Endothelial cell of umbilical vein (primary cell): Measurements from ENCODE around the gene FAM124B. TPM values are rescaled to one million over a fixed set of nuclear protein-coding genes. Genes with fewer than 3 reads are reported as not detected.

Experiments
- BruUV-seq: library from RNA; stranded (reverse); fragments of 400-500 nt; replicated peaks from 2 replicates; lab custom pipeline; 2021; lab: Mats Ljungman, UMichigan
- CTCF ChIA-PET: fragments of 300-600, 350-600 bp; sonication (Branson Sonifier 250); formaldehyde crosslinking; loops from one replicate; lab custom pipeline; 2021; ENCODE audit warnings: antibody characterized with exemption, inconsistent platforms; lab: Charles Lee
- POLR2A ChIA-PET: fragments of 300-600, 350-600 bp; sonication (Branson Sonifier 250); formaldehyde crosslinking; loops from one replicate; lab custom pipeline; 2021; ENCODE audit warnings: antibody characterized with exemption, inconsistent platforms; lab: Charles Lee
- DNase-seq: peaks from one replicate; pipeline ENCODE4 v3.0.0-alpha.2; 2011; ENCODE audit warnings: low read depth, low spot score
- FAIRE-seq: peaks from 2 replicates; lab custom pipeline; 2011; peaks lifted over from hg19 to GRCh38; lab: Jason Lieb, UNC
- H2AFZ ChIP-seq: 2 replicates; pipeline ENCODE4 v1.6.0; 2012; ENCODE audit warnings: low read depth, low read length, control low read depth, inconsistent platforms
- H3K27ac ChIP-seq: 2 replicates; pipeline ENCODE4 v1.5.1; 2011; ENCODE audit warnings: low read depth, mild to moderate bottlenecking, control low read depth, low read length, moderate library complexity; ENCODE audit not compliant: insufficient read depth
- H3K27me3 ChIP-seq, 2 experiments: 2 replicates each; pipeline versions ENCODE4 v1.6.0 to v1.6.1; 2011; ENCODE audit warnings: low read length in 2 of 2, mixed read lengths in 1 of 2; ENCODE audit not compliant: control insufficient read depth in 2 of 2, insufficient read depth in 2 of 2
- H3K36me3 ChIP-seq, 2 experiments: 2 replicates in 1 of 2; 3 replicates in 1 of 2; pipeline ENCODE4 v1.5.1; 2011; ENCODE audit warnings: low read length in 2 of 2, mild to moderate bottlenecking in 1 of 2, moderate library complexity in 1 of 2; ENCODE audit not compliant: control insufficient read depth in 2 of 2, insufficient read depth in 2 of 2; ENCODE audit errors: extremely low read depth in 1 of 2
- H3K4me1 ChIP-seq: 3 replicates; pipeline ENCODE4 v1.5.1; 2011; ENCODE audit warnings: mild to moderate bottlenecking, low read length; ENCODE audit not compliant: control insufficient read depth, insufficient read depth; ENCODE audit errors: extremely low read depth
- H3K4me2 ChIP-seq: 2 replicates; pipeline ENCODE4 v1.6.1; 2011; ENCODE audit warnings: low read length, control low read depth, mixed read lengths; ENCODE audit not compliant: insufficient read depth
- H3K4me3 ChIP-seq, 3 experiments: fragments of 200-600 bp in 1 of 3; sonication (generic), shearing (Covaris generic) in 1 of 3; replicated peaks in 1 of 3; 2 replicates each; pipeline ENCODE4 v1.5.1; 2011 to 2016; ENCODE audit warnings: control low read depth in 3 of 3, low read length in 3 of 3, mild to moderate bottlenecking in 2 of 3, inconsistent platforms in 1 of 3, low read depth in 1 of 3, moderate library complexity in 1 of 3; ENCODE audit not compliant: insufficient read depth in 1 of 3
- H3K79me2 ChIP-seq: 2 replicates; pipeline ENCODE4 v1.6.0; 2012; ENCODE audit warnings: low read length, inconsistent platforms; ENCODE audit not compliant: control insufficient read depth, insufficient read depth
- H3K9ac ChIP-seq: replicated peaks from 2 replicates; pipeline ENCODE3; 2011; ENCODE audit warnings: low read length, control low read depth; ENCODE audit not compliant: insufficient read depth; ENCODE audit errors: extremely low read depth
- H3K9me1 ChIP-seq: replicated peaks from 3 replicates; pipeline ENCODE4 v1.6.0; 2011; ENCODE audit warnings: mild to moderate bottlenecking, low read length; ENCODE audit not compliant: control insufficient read depth, insufficient read depth; ENCODE audit errors: extremely low read depth
- H3K9me3 ChIP-seq: replicated peaks from 2 replicates; pipeline ENCODE4 v1.5.1; 2012; ENCODE audit warnings: low read length, inconsistent platforms; ENCODE audit not compliant: control insufficient read depth, insufficient read depth
- H4K20me1 ChIP-seq: replicated peaks from 2 replicates; pipeline ENCODE3; 2011; ENCODE audit warnings: mild to moderate bottlenecking, low read length; ENCODE audit not compliant: control insufficient read depth, insufficient read depth; ENCODE audit errors: extremely low read depth
- EZH2 ChIP-seq: IDR thresholded peaks from 2 replicates; pipeline ENCODE4 v1.6.1; 2012; ENCODE audit warnings: borderline replicate concordance, low read depth, mild to moderate bottlenecking, moderate library complexity, low read length, inconsistent platforms; ENCODE audit not compliant: severe bottlenecking
- FOS ChIP-seq: IDR thresholded peaks from 2 replicates; pipeline ENCODE4 v1.6.1; 2011; ENCODE audit warnings: mild to moderate bottlenecking, low read length, moderate library complexity, borderline replicate concordance; ENCODE audit not compliant: insufficient read depth
- GATA2 ChIP-seq: IDR thresholded peaks from 2 replicates; pipeline ENCODE4 v1.7.0; 2011; ENCODE audit warnings: low read depth, mild to moderate bottlenecking, moderate library complexity, mixed read lengths, low read length; ENCODE audit not compliant: insufficient read length, insufficient read depth
- JUN ChIP-seq: IDR thresholded peaks from 2 replicates; pipeline ENCODE4 v1.6.1; 2011; ENCODE audit warnings: borderline replicate concordance, low read depth; ENCODE audit not compliant: insufficient read length, insufficient read depth
- MYC ChIP-seq: IDR thresholded peaks from one replicate; pipeline ENCODE4 v1.6.1; 2011; ENCODE audit warnings: mild to moderate bottlenecking, low read depth, low read length
- POLR2A ChIP-seq: IDR thresholded peaks from 2 replicates; pipeline ENCODE4 v1.6.1; 2012; ENCODE audit warnings: low read depth, mild to moderate bottlenecking, control low read depth, low read length
- POLR2AphosphoS5 ChIP-seq: IDR thresholded peaks from 2 replicates; pipeline ENCODE4 v1.6.1; 2012; ENCODE audit warnings: low read depth, mild to moderate bottlenecking, control low read depth, low read length, moderate library complexity; ENCODE audit not compliant: insufficient read depth
- dilution Hi-C: fragments of 300-500 bp; cut with MboI; formaldehyde crosslinking; loops from one replicate; pipeline ENCODE4 v1.15.0; 2019; ENCODE audit warnings: low sequenced_read_pairs; ENCODE audit not compliant: extremely low pct_ligation_motif_present
- intact Hi-C: fragments of 100-400 bp; cut with micrococcal nuclease; formaldehyde crosslinking; loops from one replicate; pipeline ENCODE4 v1.10.0; 2022
- polyA plus RNA-seq, 4 experiments: library from polyadenylated mRNA; depleted of rRNA in 3 of 4; stranded (reverse) in 3 of 4; unstranded in 1 of 4; fragments of >200 nt; gene quantifications; 2 replicates each; pipeline versions ENCODE4 v1.2.1 to v1.2.3, GENCODE V29; 2011 to 2012; ENCODE audit warnings: missing spikeins in 1 of 4
- total RNA-seq: library from RNA; stranded (reverse); gene quantifications from 2 replicates; pipeline ENCODE4 v1.2.3, GENCODE V29; 2021
- TF ChIP-seq, protein P1 (sequence below): IDR thresholded peaks from 2 replicates; pipeline ENCODE4 v1.6.1; 2011; ENCODE audit not compliant: insufficient read depth, insufficient read length
- TF ChIP-seq, protein P2 (sequence below), 2 donors: IDR thresholded peaks; 1 replicate in 1 of 2; 2 replicates in 1 of 2; pipeline ENCODE4 v1.5.1; 2011; ENCODE audit warnings: low read length in 2 of 2, mild to moderate bottlenecking in 2 of 2, moderate library complexity in 2 of 2, control low read depth in 1 of 2, inconsistent platforms in 1 of 2, low read depth in 1 of 2; ENCODE audit not compliant: insufficient read depth in 1 of 2; ENCODE audit errors: extremely low read depth in 1 of 2

The FAM124B gene
- total and polyA plus RNA-seq, 2 donors (not counting 3 experiments of a cell fraction or from before 2014, with no cell fraction given) = 82.0 to 119 TPM

DNA sequence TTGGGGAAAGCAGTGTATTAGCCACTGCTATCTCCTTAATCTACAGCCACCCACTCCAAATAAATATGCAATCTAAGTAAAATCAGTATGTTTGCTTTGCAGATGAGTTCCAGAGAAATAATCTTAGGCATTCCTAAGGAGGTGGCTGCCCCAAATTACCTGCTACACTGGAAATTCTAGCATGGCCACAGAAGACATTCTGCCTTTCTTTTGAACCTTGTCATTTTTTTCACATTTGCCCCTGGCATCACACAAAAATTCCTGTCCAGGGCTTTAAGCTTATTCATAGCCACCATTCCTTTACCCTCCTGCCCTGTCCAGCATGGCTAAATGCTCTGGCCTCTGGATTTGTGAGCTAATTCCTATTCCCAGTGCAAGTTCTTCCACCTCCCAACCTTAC, 36.8 kb upstream of the FAM124B start:
- H3K9ac ChIP-seq = no peak overlapping the region
- H2AFZ ChIP-seq = no peak overlapping the region
- DNase-seq (no peak), FAIRE-seq (no peak)
- no peaks in the 10 kb centered on the region for H4K20me1 ChIP-seq
- ChIA-PET CTCF (interaction anchor here (1.0 to 2.5 kb wide), 3 partner anchors 11 to 66 kb away, joined by 3 to 14 read pairs (median 6); no protein-coding TSS in a partner anchor), POLR2A (no interaction called here)
- H3K9me1 ChIP-seq = no peaks in the 10 kb centered on the region
- TF ChIP-seq, protein P1, sequence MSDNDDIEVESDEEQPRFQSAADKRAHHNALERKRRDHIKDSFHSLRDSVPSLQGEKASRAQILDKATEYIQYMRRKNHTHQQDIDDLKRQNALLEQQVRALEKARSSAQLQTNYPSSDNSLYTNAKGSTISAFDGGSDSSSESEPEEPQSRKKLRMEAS = no peak
- TF ChIP-seq GATA2 (no peak), MYC (no peak), POLR2A (no peak), JUN (no peak), POLR2AphosphoS5 (no peak), EZH2 (no peak), FOS (no peak)
- TF ChIP-seq, protein P2, sequence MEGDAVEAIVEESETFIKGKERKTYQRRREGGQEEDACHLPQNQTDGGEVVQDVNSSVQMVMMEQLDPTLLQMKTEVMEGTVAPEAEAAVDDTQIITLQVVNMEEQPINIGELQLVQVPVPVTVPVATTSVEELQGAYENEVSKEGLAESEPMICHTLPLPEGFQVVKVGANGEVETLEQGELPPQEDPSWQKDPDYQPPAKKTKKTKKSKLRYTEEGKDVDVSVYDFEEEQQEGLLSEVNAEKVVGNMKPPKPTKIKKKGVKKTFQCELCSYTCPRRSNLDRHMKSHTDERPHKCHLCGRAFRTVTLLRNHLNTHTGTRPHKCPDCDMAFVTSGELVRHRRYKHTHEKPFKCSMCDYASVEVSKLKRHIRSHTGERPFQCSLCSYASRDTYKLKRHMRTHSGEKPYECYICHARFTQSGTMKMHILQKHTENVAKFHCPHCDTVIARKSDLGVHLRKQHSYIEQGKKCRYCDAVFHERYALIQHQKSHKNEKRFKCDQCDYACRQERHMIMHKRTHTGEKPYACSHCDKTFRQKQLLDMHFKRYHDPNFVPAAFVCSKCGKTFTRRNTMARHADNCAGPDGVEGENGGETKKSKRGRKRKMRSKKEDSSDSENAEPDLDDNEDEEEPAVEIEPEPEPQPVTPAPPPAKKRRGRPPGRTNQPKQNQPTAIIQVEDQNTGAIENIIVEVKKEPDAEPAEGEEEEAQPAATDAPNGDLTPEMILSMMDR (IDR thresholded peaks at IDR 0.05; ENCODE audit: extremely low read depth in 1 of 2, insufficient read depth in 1 of 2, low read depth in 1 of 2, low read length in 2 of 2) = no peak
- intact Hi-C loops (no loop called here), dilution Hi-C loops (no loop called here)
- no peaks in the 10 kb centered on the region for H3K79me2 ChIP-seq
- H3K4me3 ChIP-seq = no peak overlapping the region
- no peak overlapping the region for H3K27ac ChIP-seq
- H3K9me3 ChIP-seq = no peaks in the 10 kb centered on the region
- no peaks in the 10 kb centered on the region for H3K27me3 ChIP-seq
- peaks cover 15% of the 10 kb centered on the region for H3K4me1 ChIP-seq
- no peaks in the 10 kb centered on the region for H3K36me3 ChIP-seq
- no TSS peak for BruUV-seq
- no peak overlapping the region for H3K4me2 ChIP-seq
